ENCODE results near the gene SCRN1.

GRCh38 chr7:30020535-30020934 is 30.9 kb upstream of the SCRN1 start:
- TF ChIP-seq CREB1 (IDR thresholded peaks at IDR 0.05; ENCODE audit: low read depth) (no peak), EP300 (IDR thresholded peaks at IDR 0.05; ENCODE audit: borderline replicate concordance) (no peak), ZBTB7A (IDR thresholded peaks at IDR 0.05; ENCODE audit: low read depth) (no peak), TAF1 (IDR thresholded peaks at IDR 0.05; ENCODE audit: low read depth) (no peak), REST (IDR thresholded peaks at IDR 0.05; ENCODE audit: low read depth) (no peak), MAX (IDR thresholded peaks at IDR 0.05) (no peak), YY1 (IDR thresholded peaks at IDR 0.05; ENCODE audit: low read depth) (no peak), USF1 (IDR thresholded peaks at IDR 0.05) (no peak), EGR1 (IDR thresholded peaks at IDR 0.05) (no peak), TCF12 (IDR thresholded peaks at IDR 0.05; ENCODE audit: low read depth) (no peak), FOXM1 (IDR thresholded peaks at IDR 0.05; ENCODE audit: borderline replicate concordance, low read depth) (no peak), NFIC (IDR thresholded peaks at IDR 0.05) (no peak), CEBPB (IDR thresholded peaks at IDR 0.05) (no peak)

Measured in Ishikawa (cell line).